Measurements from ENCODE around the gene APBB1IP. TPM values are rescaled to one million over a fixed set of nuclear protein-coding genes. Genes with fewer than 3 reads are reported as not detected.
A peak's percentile ranks its signal among the peaks of the same experiment; 100 is the strongest.

The APBB1IP gene
- total RNA-seq, 1 experiment from 2014 or later: not detected

DNA sequence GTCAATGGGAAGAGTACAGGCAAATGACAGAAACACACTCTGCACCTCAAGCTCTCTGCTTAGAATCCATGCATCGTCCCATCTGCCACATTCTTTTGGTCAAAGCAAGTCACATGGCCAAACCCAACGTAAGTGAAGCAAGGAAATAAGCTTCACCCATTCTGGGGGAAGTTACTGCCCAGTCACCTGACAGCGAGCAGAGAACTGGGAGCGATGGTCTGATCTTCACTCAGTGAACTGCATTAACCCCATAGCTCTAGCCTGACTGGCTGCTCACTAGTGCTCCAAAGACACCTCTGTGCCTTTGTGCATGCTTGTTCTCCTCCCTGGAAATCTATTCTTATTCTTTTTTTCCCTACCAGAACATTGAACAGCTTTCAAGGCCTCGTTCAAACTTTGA is 89.9 kb downstream of the APBB1IP start:
- Histone ChIP-seq H3K79me2 (ENCODE audit: low read length) (no peaks in the 10 kb centered on the region), H4K20me1 (ENCODE audit: low read length) (no peaks in the 10 kb centered on the region), H3K27me3 (ENCODE audit: low read length) (peaks cover 42% of the 10 kb centered on the region), H3K4me2 (ENCODE audit: low read length) (no peak overlapping the region), H3K27ac (ENCODE audit: low read length) (no peak overlapping the region), H3K36me3 (ENCODE audit: low read depth, low read length) (no peaks in the 10 kb centered on the region), H3K9me3 (ENCODE audit: low read length) (no peaks in the 10 kb centered on the region), H3K4me3 (ENCODE audit: low read length) (no peak overlapping the region), H3K4me1 (ENCODE audit: insufficient read depth, low read length) (no peaks in the 10 kb centered on the region), H3F3A (ENCODE audit: low read length, unreplicated experiment) (no peaks in the 10 kb centered on the region), H3K9me2 (replicated peaks; ENCODE audit: low read length) (no peaks in the 10 kb centered on the region), H3K9ac (ENCODE audit: low read length) (no peak overlapping the region), H2AFZ (ENCODE audit: low read length) (no peak overlapping the region)
- DNase-seq (no peak), ATAC-seq (no peak)
- intact Hi-C loops (cut with micrococcal nuclease): no loop called here
- CTCF ChIA-PET: no interaction called here
- BruUV-seq (replicated peaks): no TSS peak
- TF ChIP-seq EZH2 (IDR thresholded peaks at IDR 0.05; ENCODE audit: low read length, unreplicated experiment) (no peak), EZH2phosphoT487 (IDR thresholded peaks at IDR 0.05; ENCODE audit: borderline replicate concordance, low read length) (no peak)
- TF ChIP-seq, protein P1, sequence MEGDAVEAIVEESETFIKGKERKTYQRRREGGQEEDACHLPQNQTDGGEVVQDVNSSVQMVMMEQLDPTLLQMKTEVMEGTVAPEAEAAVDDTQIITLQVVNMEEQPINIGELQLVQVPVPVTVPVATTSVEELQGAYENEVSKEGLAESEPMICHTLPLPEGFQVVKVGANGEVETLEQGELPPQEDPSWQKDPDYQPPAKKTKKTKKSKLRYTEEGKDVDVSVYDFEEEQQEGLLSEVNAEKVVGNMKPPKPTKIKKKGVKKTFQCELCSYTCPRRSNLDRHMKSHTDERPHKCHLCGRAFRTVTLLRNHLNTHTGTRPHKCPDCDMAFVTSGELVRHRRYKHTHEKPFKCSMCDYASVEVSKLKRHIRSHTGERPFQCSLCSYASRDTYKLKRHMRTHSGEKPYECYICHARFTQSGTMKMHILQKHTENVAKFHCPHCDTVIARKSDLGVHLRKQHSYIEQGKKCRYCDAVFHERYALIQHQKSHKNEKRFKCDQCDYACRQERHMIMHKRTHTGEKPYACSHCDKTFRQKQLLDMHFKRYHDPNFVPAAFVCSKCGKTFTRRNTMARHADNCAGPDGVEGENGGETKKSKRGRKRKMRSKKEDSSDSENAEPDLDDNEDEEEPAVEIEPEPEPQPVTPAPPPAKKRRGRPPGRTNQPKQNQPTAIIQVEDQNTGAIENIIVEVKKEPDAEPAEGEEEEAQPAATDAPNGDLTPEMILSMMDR (conservative IDR thresholded peaks at IDR 0.05; ENCODE audit: low read depth, low read length): no peak
- POLR2A ChIA-PET (ENCODE audit: unreplicated experiment): no interaction called here

DNA sequence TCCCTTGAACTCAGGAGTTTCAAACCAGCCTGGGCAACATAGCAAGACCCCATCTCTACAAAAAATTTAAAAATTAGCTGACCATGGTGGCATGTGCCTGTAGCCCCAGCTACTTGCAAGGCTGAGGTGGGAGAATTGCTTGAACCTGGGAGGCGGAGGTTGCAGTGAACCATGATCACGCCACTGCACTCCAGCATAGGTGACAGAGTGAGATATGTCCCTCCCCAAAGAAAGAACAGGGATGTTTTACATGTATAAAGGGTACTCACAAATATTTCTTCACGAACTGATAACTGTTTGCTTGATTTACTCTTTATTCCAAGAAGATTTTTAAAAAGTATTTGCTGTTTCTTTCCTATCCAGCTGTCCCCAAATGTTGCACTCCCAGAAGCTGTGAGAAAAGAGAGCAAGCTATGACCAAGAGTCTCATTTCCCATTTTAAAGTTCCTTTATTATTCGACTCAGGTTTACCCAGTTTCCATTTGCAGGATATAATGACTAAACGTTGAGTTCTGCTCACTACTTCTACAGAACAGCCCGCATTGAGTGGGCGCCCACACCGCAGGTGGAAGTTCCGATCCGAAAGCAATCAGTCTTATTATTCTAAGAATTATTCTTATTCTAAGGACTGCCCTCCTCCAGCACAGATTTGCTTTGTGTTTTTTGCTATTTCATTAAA is 90.7 kb downstream of the APBB1IP start:
- Histone ChIP-seq H4K20me1 (ENCODE audit: low read length) (no peaks in the 10 kb centered on the region), H3K4me2 (ENCODE audit: low read length) (no peak overlapping the region), H3K9me3 (ENCODE audit: low read length) (no peaks in the 10 kb centered on the region), H3K27me3 (ENCODE audit: low read length) (peaks cover 50% of the 10 kb centered on the region), H3K79me2 (ENCODE audit: low read length) (no peaks in the 10 kb centered on the region), H3K36me3 (ENCODE audit: low read depth, low read length) (no peaks in the 10 kb centered on the region), H2AFZ (ENCODE audit: low read length) (no peak overlapping the region), H3K27ac (ENCODE audit: low read length) (no peak overlapping the region), H3K4me1 (ENCODE audit: insufficient read depth, low read length) (no peaks in the 10 kb centered on the region), H3K4me3 (ENCODE audit: low read length) (no peak overlapping the region), H3F3A (ENCODE audit: low read length, unreplicated experiment) (no peaks in the 10 kb centered on the region), H3K9ac (ENCODE audit: low read length) (no peak overlapping the region), H3K9me2 (replicated peaks; ENCODE audit: low read length) (no peaks in the 10 kb centered on the region)
- POLR2A ChIA-PET (ENCODE audit: unreplicated experiment): no interaction called here
- TF ChIP-seq, protein P1 (conservative IDR thresholded peaks at IDR 0.05; ENCODE audit: low read depth, low read length): no peak
- TF ChIP-seq EZH2 (IDR thresholded peaks at IDR 0.05; ENCODE audit: low read length, unreplicated experiment) (no peak), EZH2phosphoT487 (IDR thresholded peaks at IDR 0.05; ENCODE audit: borderline replicate concordance, low read length) (no peak)
- no TSS peak for BruUV-seq (replicated peaks)
- CTCF ChIA-PET: no interaction called here
- intact Hi-C loops (cut with micrococcal nuclease): no loop called here
- ATAC-seq (no peak), DNase-seq (no peak)

DNA sequence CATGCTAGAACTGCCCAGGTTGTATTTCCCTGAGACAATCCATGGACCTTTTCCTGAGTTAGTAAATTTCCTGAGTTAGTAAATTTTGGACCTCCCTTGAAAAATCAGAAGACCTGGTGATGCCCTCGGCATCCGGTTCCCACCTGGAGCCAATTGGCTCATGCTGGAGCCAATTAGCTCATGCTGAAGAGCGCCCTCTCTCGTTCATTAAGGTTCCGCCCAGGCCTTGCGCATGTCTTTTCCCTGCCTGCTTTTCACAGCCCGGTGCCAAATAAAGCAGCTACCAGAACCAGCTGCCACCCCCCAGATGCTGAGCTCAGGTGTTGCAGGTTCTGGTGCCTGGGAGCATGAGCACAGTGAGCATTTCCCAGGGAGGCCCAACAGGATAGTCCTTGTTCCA is 96.2 kb downstream of the APBB1IP start:
- CTCF ChIA-PET: no interaction called here
- DNase-seq (no peak), ATAC-seq (no peak)
- H3K27ac ChIP-seq (ENCODE audit: low read length): no peak overlapping the region
- H3F3A ChIP-seq (ENCODE audit: low read length, unreplicated experiment): no peaks in the 10 kb centered on the region
- no peaks in the 10 kb centered on the region for H3K79me2 ChIP-seq (ENCODE audit: low read length)
- POLR2A ChIA-PET (ENCODE audit: unreplicated experiment): no interaction called here
- H3K4me2 ChIP-seq (ENCODE audit: low read length): no peak overlapping the region
- no peaks in the 10 kb centered on the region for H3K9me2 ChIP-seq (replicated peaks; ENCODE audit: low read length)
- no peaks in the 10 kb centered on the region for H3K4me1 ChIP-seq (ENCODE audit: insufficient read depth, low read length)
- H4K20me1 ChIP-seq (ENCODE audit: low read length): no peaks in the 10 kb centered on the region
- TF ChIP-seq EZH2 (IDR thresholded peaks at IDR 0.05; ENCODE audit: low read length, unreplicated experiment) (no peak), EZH2phosphoT487 (IDR thresholded peaks at IDR 0.05; ENCODE audit: borderline replicate concordance, low read length) (no peak)
- TF ChIP-seq, protein P1 (conservative IDR thresholded peaks at IDR 0.05; ENCODE audit: low read depth, low read length): peak; percentile 34
- no peaks in the 10 kb centered on the region for H3K36me3 ChIP-seq (ENCODE audit: low read depth, low read length)
- H3K9me3 ChIP-seq (ENCODE audit: low read length): no peaks in the 10 kb centered on the region
- H3K4me3 ChIP-seq (ENCODE audit: low read length): no peak overlapping the region
- no peak overlapping the region for H3K9ac ChIP-seq (ENCODE audit: low read length)
- peaks cover 59% of the 10 kb centered on the region for H3K27me3 ChIP-seq (ENCODE audit: low read length)
- no TSS peak for BruUV-seq (replicated peaks)
- intact Hi-C loops (cut with micrococcal nuclease): no loop called here
- no peak overlapping the region for H2AFZ ChIP-seq (ENCODE audit: low read length)

Measured in PC-3 (cell line).